ENCODE results near the gene XRCC4. TPM values are rescaled to one million over a fixed set of nuclear protein-coding genes. Genes with fewer than 3 reads are reported as not detected.

Gene XRCC4
- not detected for total RNA-seq

DNA sequence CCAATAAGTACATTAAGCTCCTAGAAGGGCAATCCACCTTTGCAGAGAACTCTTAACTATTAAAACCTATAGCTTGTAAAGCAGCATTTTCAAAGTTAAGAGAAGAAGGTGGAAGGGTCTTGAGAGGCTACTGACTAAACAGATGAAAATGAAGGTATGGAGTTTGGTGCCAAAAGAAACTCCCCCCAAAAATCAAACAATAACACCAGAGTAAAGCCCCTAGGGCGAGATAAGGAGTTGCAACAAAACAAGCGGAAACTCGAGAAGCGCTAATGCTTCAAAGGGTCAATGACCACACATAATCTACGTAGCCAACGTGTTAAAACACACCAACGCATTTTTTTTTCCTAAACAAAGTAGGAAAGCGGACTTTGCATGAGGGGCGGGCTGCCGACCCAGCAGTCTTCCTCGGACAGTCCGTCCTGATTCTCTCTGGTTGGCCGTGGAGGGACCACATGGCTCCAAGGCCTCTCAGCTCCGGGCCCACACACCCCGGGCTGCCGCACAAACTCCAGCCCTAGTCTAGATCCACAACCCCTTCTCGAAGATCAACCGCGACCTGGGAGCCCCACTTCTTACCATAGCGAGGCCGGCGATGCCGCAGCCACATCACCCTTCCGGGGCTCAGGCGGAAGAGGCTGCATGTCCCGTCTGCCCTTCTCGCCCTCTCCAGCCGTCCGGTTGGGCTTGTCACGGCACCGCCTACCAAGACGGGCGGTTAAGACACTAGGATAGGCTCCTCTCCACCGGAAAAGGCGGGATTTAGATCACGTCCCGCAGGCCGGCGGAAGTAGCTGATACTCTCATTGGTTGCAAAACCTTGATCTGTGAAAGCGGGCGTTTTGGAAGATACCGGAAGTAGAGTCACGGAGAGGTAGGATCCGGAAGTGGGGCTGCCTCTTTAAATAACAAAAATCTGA is at the start of gene XRCC4, which contains the start of gene TMEM167A:
XRCC4 (plus strand) TSS at position 806 of the 920 bp plus-strand sequence. CDS start 27,373 bp downstream, outside the sequence.
TMEM167A (minus strand) TSS at position 653 of the 920 bp plus-strand sequence; CDS start at position 582, 71 bp downstream.
- Histone ChIP-seq H3K27ac (peak within 1 kb of the TSS; percentile 89 to 90), H3K9me3 (no peaks in the 10 kb centered on the region), H3K4me3 (peak within 1 kb of the TSS; percentile 86 to 94), H3K27me3 (no peaks in the 10 kb centered on the region), H3K36me3 (no peaks in the 10 kb centered on the region), H3K4me1 (peaks cover 0 to 17% of the 10 kb centered on the region in 2 donors)
- intact Hi-C loops (cut with DNase I): loop anchor here (1.0 to 5.0 kb wide), 5 partner anchors 20 to 726 kb away; no protein-coding TSS in a partner anchor
- TF ChIP-seq, protein P1, sequence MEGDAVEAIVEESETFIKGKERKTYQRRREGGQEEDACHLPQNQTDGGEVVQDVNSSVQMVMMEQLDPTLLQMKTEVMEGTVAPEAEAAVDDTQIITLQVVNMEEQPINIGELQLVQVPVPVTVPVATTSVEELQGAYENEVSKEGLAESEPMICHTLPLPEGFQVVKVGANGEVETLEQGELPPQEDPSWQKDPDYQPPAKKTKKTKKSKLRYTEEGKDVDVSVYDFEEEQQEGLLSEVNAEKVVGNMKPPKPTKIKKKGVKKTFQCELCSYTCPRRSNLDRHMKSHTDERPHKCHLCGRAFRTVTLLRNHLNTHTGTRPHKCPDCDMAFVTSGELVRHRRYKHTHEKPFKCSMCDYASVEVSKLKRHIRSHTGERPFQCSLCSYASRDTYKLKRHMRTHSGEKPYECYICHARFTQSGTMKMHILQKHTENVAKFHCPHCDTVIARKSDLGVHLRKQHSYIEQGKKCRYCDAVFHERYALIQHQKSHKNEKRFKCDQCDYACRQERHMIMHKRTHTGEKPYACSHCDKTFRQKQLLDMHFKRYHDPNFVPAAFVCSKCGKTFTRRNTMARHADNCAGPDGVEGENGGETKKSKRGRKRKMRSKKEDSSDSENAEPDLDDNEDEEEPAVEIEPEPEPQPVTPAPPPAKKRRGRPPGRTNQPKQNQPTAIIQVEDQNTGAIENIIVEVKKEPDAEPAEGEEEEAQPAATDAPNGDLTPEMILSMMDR (IDR thresholded peaks at IDR 0.05): no peak
- DNase-seq (ENCODE audit: low spot score in 2 of 2): peak; percentile 94 to 98

DNA sequence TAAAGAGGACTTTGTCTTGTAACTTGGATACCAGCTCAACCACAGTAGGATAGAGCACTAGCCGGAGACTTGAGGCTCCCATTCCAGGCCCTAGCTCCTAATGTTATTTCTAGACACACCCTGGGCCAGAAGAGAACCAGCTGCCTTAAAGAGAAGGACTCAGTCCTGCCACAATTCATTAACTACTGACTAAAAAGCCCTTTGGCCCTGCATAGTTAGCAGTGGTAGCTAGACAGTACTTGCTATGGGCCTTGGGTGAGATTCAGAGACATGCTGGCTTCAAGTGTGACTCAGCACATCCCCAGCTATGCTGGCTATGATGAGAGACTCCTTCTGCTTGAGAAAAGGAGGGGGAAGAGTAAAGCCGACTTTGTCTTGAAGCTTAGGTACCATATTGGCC is 47.4 kb upstream of the XRCC4 start:
- no peaks in the 10 kb centered on the region for H3K9me3 ChIP-seq
- H3K4me3 ChIP-seq: no peak overlapping the region
- TF ChIP-seq, protein P1 (IDR thresholded peaks at IDR 0.05): no peak
- H3K4me1 ChIP-seq: no peaks in the 10 kb centered on the region
- H3K27me3 ChIP-seq: no peaks in the 10 kb centered on the region
- intact Hi-C loops (cut with DNase I): no loop called here
- no peak for DNase-seq (ENCODE audit: low spot score in 2 of 2)
- H3K27ac ChIP-seq: no peak overlapping the region
- H3K36me3 ChIP-seq: no peaks in the 10 kb centered on the region

DNA sequence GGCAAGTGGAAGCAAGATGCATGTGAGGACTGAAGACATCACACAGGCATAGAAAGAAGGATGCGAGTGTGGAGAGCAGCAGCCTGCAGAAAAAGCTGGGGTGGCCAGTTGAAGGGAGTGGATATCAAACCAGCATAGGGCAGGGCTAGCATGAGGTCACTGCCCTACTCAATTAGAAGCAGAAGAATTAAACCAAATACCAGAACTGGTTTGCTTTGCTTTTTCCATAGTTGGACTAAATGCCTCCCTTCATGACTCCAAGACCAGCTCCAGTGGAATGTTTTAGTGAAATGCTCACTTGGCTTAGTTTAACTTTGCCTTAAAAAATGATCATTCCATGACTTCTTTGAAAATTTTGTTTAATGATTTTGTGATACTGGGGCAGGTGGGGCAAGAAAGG is 46.0 kb upstream of the XRCC4 start:
- no peak for DNase-seq (ENCODE audit: low spot score in 2 of 2)
- H3K9me3 ChIP-seq: no peaks in the 10 kb centered on the region

DNA sequence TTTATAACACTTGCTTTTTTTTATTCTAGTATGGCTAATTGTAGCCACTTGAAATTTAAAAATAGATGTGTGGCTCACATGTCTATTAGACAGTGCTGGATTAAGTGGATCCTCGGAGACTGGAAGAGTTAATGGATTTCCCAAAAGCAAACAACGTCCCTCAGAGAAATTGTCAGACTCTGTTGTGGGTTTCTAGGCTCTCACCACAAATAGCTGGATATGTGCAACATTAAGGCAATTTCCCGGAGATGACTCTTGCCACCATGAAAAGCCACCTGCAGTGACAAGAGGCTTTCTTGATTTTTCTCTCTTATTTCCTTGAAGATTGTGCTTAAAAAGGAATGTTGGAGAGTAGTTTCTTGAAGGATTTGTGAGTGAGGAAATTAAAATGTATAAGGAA is 43.3 kb upstream of the XRCC4 start:
- H3K4me3 ChIP-seq: no peak overlapping the region
- intact Hi-C loops (cut with DNase I): no loop called here

More for the DNA sequence above, 46.0 kb upstream of the XRCC4 start:
- H3K4me3 ChIP-seq: no peak overlapping the region
- no peak overlapping the region for H3K27ac ChIP-seq
- no peaks in the 10 kb centered on the region for H3K27me3 ChIP-seq
- intact Hi-C loops (cut with DNase I): no loop called here
- H3K4me1 ChIP-seq: no peaks in the 10 kb centered on the region
- TF ChIP-seq, protein P1 (IDR thresholded peaks at IDR 0.05): no peak
- H3K36me3 ChIP-seq: no peaks in the 10 kb centered on the region

DNA sequence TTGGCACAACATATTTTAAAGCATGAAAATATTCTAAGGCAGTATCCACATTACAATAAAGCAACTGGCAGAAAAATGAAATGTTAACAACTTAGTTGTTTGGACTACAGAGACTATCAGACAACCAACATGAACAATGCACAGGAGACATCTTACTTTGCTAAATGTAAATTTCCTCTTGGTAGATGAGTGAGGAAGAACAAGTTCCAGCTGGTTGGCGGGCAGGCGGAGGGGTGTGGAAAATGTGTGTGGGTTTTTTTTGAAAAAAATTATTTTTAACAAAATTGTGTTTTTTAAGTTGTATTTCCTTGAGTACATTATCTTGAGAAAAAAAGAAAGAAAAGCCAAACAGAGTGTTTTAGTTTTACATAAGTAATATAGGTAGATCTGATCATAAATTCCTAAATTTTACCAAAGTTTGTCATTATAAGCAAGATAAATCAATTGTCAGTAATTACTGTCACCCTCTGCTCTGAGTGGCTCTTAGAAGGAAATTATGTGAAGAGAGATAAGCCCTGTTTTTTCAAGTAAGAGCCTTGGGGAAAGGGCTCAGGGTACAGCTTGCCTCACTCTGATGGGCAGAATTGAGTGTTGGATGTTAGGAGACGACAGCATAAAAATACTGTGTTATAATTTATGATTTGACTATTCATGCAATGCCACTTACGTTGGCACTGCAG is 42.7 kb upstream of the XRCC4 start:
- H3K4me1 ChIP-seq: no peaks in the 10 kb centered on the region
- intact Hi-C loops (cut with DNase I): no loop called here
- TF ChIP-seq, protein P1 (IDR thresholded peaks at IDR 0.05): no peak

More for the DNA sequence above, 43.3 kb upstream of the XRCC4 start:
- no peaks in the 10 kb centered on the region for H3K9me3 ChIP-seq
- H3K4me1 ChIP-seq: no peaks in the 10 kb centered on the region
- TF ChIP-seq, protein P1 (IDR thresholded peaks at IDR 0.05): no peak
- H3K27ac ChIP-seq: no peak overlapping the region
- no peak for DNase-seq (ENCODE audit: low spot score in 2 of 2)
- no peaks in the 10 kb centered on the region for H3K36me3 ChIP-seq
- no peaks in the 10 kb centered on the region for H3K27me3 ChIP-seq

More for the DNA sequence above, 42.7 kb upstream of the XRCC4 start:
- DNase-seq (ENCODE audit: low spot score in 2 of 2): no peak
- Histone ChIP-seq H3K27ac (no peak overlapping the region), H3K4me3 (no peak overlapping the region), H3K36me3 (no peaks in the 10 kb centered on the region), H3K27me3 (no peaks in the 10 kb centered on the region), H3K9me3 (no peaks in the 10 kb centered on the region)
